ENCODE measurements around the gene USP33. TPM values are rescaled to one million over a fixed set of nuclear protein-coding genes. Genes with fewer than 3 reads are reported as not detected.
"Not testable (repeated sequence)": the region's sequence is repeated elsewhere in the genome, so short reads cannot be mapped to it uniquely, and the experiment has no call there.

The USP33 gene
- polyA plus RNA-seq, 1 of the 3 experiments (the other 2 are of a cell fraction) = 26.3 TPM

DNA sequence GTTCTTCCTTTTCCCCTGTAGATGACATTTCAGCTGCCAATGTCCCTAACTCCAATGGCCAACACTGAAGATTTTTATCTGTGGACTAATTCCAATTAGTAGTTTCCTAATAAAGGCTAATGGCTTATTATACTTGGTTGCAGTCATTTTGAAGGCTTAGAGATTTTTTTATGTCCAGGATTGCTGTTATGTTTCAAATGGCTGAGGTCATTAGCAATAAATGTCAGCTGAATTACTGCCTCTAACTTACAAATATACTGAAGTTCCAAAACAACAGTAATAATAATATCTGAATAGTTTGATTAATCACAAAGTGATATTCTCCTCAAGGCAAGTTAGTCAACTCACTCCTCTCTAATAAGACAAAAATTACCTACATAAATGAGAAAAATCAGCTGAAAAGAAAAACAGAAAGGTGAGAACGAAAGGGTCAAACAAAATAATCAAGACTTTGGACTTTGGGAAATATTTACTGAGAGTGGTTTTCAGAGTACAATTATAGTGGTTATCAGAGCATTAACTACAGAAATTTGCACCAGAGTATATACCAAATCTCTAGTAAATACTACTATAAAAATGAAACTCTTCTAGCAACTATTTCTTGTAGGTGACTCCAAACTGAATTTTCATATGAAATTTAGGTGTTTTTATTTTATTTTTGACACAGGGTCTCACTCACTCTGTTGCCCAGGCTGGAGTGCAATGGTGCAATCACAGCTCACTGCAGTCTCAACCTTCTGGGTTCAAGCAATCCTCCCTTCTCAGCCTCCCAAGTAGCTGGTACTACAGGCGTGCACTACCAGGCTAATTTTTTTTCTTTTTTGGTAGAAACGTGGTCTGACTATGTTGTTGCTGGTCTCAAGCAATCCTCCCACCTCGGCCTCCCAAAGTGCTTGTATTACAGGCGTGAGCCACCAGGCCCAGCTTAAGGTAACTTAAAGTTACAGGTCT, 80.7 kb downstream of the USP33 start:
- H4K20me1 ChIP-seq (ENCODE audit: insufficient read depth) = peaks cover 34% of the 10 kb centered on the region
- 94% methylated on average over 5 of the region's 5 CpGs for WGBS (ENCODE audit: low lambda C conversion rate)

DNA sequence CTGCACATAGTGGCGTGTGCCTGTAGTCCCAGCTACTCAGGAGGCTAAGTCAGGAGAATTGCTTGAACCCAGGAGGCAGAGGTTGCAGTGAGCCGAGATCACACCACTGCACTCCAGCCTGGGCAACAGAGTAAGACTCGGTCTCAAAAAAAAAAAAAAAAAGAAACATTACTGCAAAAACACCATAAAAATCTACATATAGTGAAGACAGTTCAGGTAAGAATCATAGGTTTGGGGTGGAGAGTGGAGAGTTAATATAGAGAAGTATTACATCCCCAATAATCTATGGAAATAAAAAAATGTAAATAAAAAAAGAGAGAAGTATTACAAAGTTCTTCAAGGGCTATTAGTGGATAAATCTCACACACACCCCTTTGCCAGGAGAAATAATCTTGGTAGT, 84.8 kb downstream of the USP33 start:
- 89% methylated on average over 3 of the region's 3 CpGs for WGBS (ENCODE audit: low lambda C conversion rate)
- H2AFZ ChIP-seq (ENCODE audit: low read depth) = not testable (repeated sequence)

More for the DNA sequence above, 80.7 kb downstream of the USP33 start:
- CTCF ChIA-PET = no interaction called here
- no peaks in the 10 kb centered on the region for H3K9me3 ChIP-seq
- peaks cover 4 to 29% of the 10 kb centered on the region in 2 experiments for H3K36me3 ChIP-seq (replicated peaks in 1 of 2; ENCODE audit: control insufficient read depth in 1 of 2, insufficient read depth in 2 of 2, low read length in 1 of 2)
- no peak overlapping the region; a peak in 1 of 4 replicates for H3K4me3 ChIP-seq (ENCODE audit: low read depth in 2 of 2, low read length in 1 of 2)
- no peaks in the 10 kb centered on the region for H3K9me2 ChIP-seq
- no peak overlapping the region; the same call in 1 of the 2 replicates for H3K4me2 ChIP-seq
- no peak overlapping the region for H3K9ac ChIP-seq
- no peak overlapping the region for H2AFZ ChIP-seq (ENCODE audit: low read depth)
- H3F3A ChIP-seq (replicated peaks; ENCODE audit: insufficient read depth) = peaks cover 16% of the 10 kb centered on the region
- H3K4me1 ChIP-seq (ENCODE audit: control insufficient read depth in 1 of 2, insufficient read depth in 2 of 2, low read depth in 1 of 2, low read length in 1 of 2) = peaks cover 20 to 29% of the 10 kb centered on the region in 2 experiments
- H3K79me2 ChIP-seq (ENCODE audit: insufficient read depth) = peaks cover 85% of the 10 kb centered on the region
- POLR2A ChIA-PET = no interaction called here
- H3K27ac ChIP-seq (ENCODE audit: low read depth in 2 of 2, low read length in 1 of 2) = no peak overlapping the region
- no peak for TF ChIP-seq RXRA (IDR thresholded peaks at IDR 0.05; ENCODE audit: borderline replicate concordance, low read depth)
- TF ChIP-seq, protein P1, sequence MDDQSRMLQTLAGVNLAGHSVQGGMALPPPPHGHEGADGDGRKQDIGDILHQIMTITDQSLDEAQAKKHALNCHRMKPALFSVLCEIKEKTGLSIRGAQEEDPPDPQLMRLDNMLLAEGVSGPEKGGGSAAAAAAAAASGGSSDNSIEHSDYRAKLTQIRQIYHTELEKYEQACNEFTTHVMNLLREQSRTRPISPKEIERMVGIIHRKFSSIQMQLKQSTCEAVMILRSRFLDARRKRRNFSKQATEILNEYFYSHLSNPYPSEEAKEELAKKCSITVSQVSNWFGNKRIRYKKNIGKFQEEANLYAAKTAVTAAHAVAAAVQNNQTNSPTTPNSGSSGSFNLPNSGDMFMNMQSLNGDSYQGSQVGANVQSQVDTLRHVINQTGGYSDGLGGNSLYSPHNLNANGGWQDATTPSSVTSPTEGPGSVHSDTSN (IDR thresholded peaks at IDR 0.05) = no peak
- no peak for TF ChIP-seq MEF2A (IDR thresholded peaks at IDR 0.05; ENCODE audit: borderline replicate concordance, low read depth)
- TF ChIP-seq, protein P2, sequence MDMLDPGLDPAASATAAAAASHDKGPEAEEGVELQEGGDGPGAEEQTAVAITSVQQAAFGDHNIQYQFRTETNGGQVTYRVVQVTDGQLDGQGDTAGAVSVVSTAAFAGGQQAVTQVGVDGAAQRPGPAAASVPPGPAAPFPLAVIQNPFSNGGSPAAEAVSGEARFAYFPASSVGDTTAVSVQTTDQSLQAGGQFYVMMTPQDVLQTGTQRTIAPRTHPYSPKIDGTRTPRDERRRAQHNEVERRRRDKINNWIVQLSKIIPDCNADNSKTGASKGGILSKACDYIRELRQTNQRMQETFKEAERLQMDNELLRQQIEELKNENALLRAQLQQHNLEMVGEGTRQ (IDR thresholded peaks at IDR 0.05; ENCODE audit: borderline replicate concordance, low read depth, low read length) = no peak
- TF ChIP-seq FOXM1 (IDR thresholded peaks at IDR 0.05; ENCODE audit: low read depth) = no peak
- no peak for TF ChIP-seq NFIC (IDR thresholded peaks at IDR 0.05; ENCODE audit: borderline replicate concordance)
- no peak for TF ChIP-seq RAD21 (IDR thresholded peaks at IDR 0.05; ENCODE audit: low read length)
- no peak for TF ChIP-seq YY1 (IDR thresholded peaks at IDR 0.05; ENCODE audit: low read depth)
- no peak for TF ChIP-seq ELF1 (IDR thresholded peaks at IDR 0.05)
- TF ChIP-seq, protein P3, sequence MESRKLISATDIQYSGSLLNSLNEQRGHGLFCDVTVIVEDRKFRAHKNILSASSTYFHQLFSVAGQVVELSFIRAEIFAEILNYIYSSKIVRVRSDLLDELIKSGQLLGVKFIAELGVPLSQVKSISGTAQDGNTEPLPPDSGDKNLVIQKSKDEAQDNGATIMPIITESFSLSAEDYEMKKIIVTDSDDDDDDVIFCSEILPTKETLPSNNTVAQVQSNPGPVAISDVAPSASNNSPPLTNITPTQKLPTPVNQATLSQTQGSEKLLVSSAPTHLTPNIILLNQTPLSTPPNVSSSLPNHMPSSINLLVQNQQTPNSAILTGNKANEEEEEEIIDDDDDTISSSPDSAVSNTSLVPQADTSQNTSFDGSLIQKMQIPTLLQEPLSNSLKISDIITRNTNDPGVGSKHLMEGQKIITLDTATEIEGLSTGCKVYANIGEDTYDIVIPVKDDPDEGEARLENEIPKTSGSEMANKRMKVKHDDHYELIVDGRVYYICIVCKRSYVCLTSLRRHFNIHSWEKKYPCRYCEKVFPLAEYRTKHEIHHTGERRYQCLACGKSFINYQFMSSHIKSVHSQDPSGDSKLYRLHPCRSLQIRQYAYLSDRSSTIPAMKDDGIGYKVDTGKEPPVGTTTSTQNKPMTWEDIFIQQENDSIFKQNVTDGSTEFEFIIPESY (IDR thresholded peaks at IDR 0.05; ENCODE audit: borderline replicate concordance, low read depth) = no peak
- no peak for TF ChIP-seq EP300 (IDR thresholded peaks at IDR 0.05; ENCODE audit: borderline replicate concordance in 1 of 2, low read depth in 1 of 2, low read length in 1 of 2)
- TF ChIP-seq POLR2AphosphoS5 (IDR thresholded peaks at IDR 0.05; ENCODE audit: low read depth, low read length) = no peak
- no peak for TF ChIP-seq TCF12 (IDR thresholded peaks at IDR 0.05)
- no peaks in the 10 kb centered on the region for H3K27me3 ChIP-seq (ENCODE audit: insufficient read depth)
- DNase-seq = no peak

More for the DNA sequence above, 84.8 kb downstream of the USP33 start:
- H3K4me2 ChIP-seq; DNase-seq; H3K27ac ChIP-seq (ENCODE audit: low read depth in 2 of 2, low read length in 1 of 2); H3K4me3 ChIP-seq (ENCODE audit: low read depth in 2 of 2, low read length in 1 of 2); H3K27me3 ChIP-seq (ENCODE audit: insufficient read depth); H3K9me2 ChIP-seq; CTCF ChIA-PET; H3K9ac ChIP-seq; H3K9me3 ChIP-seq; POLR2A ChIA-PET: not testable (repeated sequence)
- peaks cover 8 to 43% of the 10 kb centered on the region in 2 experiments for H3K4me1 ChIP-seq (ENCODE audit: control insufficient read depth in 1 of 2, insufficient read depth in 2 of 2, low read depth in 1 of 2, low read length in 1 of 2)
- H3F3A ChIP-seq (replicated peaks; ENCODE audit: insufficient read depth) = peaks cover 10% of the 10 kb centered on the region
- peaks cover 100% of the 10 kb centered on the region for H3K79me2 ChIP-seq (ENCODE audit: insufficient read depth)
- H3K36me3 ChIP-seq (replicated peaks in 1 of 2; ENCODE audit: control insufficient read depth in 1 of 2, insufficient read depth in 2 of 2, low read length in 1 of 2) = peaks cover 4 to 23% of the 10 kb centered on the region in 2 experiments
- H4K20me1 ChIP-seq (ENCODE audit: insufficient read depth) = peaks cover 41% of the 10 kb centered on the region

Data from SK-N-SH (cell line).